Left colon (tissue), 2 donors: ENCODE data around the gene RUBCNL. TPM values are rescaled to one million over a fixed set of nuclear protein-coding genes. Genes with fewer than 3 reads are reported as not detected.
"Not testable (repeated sequence)": the region's sequence is repeated elsewhere in the genome, so short reads cannot be mapped to it uniquely, and the experiment has no call there.

ENCODE experiments used
- ATAC-seq: fragments of 200-7000 bp; cut with Tn5 transposase; one replicate; pipeline ENCODE4 v1.9.1; 2020; ENCODE audit warnings: mild to moderate bottlenecking, moderate library complexity
- DNase-seq, 2 donors: peaks; one replicate each; pipeline ENCODE4 v3.0.0-alpha.2; 2020
- intact Hi-C, 2 donors: fragments of 100-400 bp; cut with DNase I in 1 of 2; cut with micrococcal nuclease in 1 of 2; formaldehyde crosslinking; loops; one replicate each; pipeline versions ENCODE4 v1.11.2 to v1.14.0; 2022; cut with DNase I, micrococcal nuclease
- total RNA-seq, 2 donors: library from RNA; stranded (reverse); fragmentation: NEBNext Ultra II Directional; extraction: Animal tissue kit (Norgen Biotek cat#: 25700); gene quantifications; one replicate each; pipeline ENCODE4 v1.2.1, GENCODE V29; 2021
- donor health status: DM: no; HTN: no; CAD: no.
- donor health status: DM: yes; HTN: yes; CAD: no.

RUBCNL gene
- total RNA-seq, 2 donors from 2014 or later = 14.9 to 28.4 TPM

- ATAC-seq = no peak
- no peak for DNase-seq
- intact Hi-C loops = no loop called here
Observed at GRCh38 chr13:46379611-46380010, 7.4 kb downstream of the RUBCNL start.

- intact Hi-C loops = no loop called here
- DNase-seq (no peak), ATAC-seq (no peak)
Observed at GRCh38 chr13:46378411-46378810, 8.6 kb downstream of the RUBCNL start.

- ATAC-seq (peak; percentile 45), DNase-seq (peak in 1 of 2 donors; percentile 27)
- intact Hi-C loops = no loop called here
Observed at GRCh38 chr13:46377554-46377953, 9.5 kb downstream of the RUBCNL start.

GRCh38 chr13:46374710-46375109 lies 12.3 kb downstream of the RUBCNL start:
- intact Hi-C loops = no loop called here
- no peak for DNase-seq
- ATAC-seq = peak; percentile 73

- ATAC-seq = peak; percentile 89
Observed at GRCh38 chr13:46373623-46374022, 13.4 kb downstream of the RUBCNL start.

GRCh38 chr13:46372938-46373337 lies 14.1 kb downstream of the RUBCNL start:
- ATAC-seq, intact Hi-C loops, DNase-seq: not testable (repeated sequence)

More at GRCh38 chr13:46373623-46374022, 13.4 kb downstream of the RUBCNL start:
- intact Hi-C loops = no loop called here
- no peak for DNase-seq

GRCh38 chr13:46372071-46372470 lies 15.0 kb downstream of the RUBCNL start:
- intact Hi-C loops = no loop called here
- no peak for DNase-seq
- ATAC-seq = no peak

- intact Hi-C loops = no loop called here
- ATAC-seq (no peak), DNase-seq (no peak)
Observed at GRCh38 chr13:46369506-46370277, 17.4 kb downstream of the RUBCNL start.

GRCh38 chr13:46367617-46368327 lies 19.3 kb downstream of the RUBCNL start:
- DNase-seq = no peak
- intact Hi-C loops = no loop called here
- ATAC-seq = no peak

GRCh38 chr13:46361276-46361934 lies 25.6 kb downstream of the RUBCNL start:
- intact Hi-C loops = no loop called here
- ATAC-seq = no peak
- DNase-seq = no peak

- DNase-seq (no peak), ATAC-seq (no peak)
- intact Hi-C loops = no loop called here
Observed at GRCh38 chr13:46360604-46361003, 26.4 kb downstream of the RUBCNL start.

- intact Hi-C loops = no loop called here
- DNase-seq = no peak
- ATAC-seq = no peak
Observed at GRCh38 chr13:46359714-46360113, 27.3 kb downstream of the RUBCNL start.

- no peak for DNase-seq
- intact Hi-C loops = no loop called here
- no peak for ATAC-seq
Observed at GRCh38 chr13:46355901-46356590, 31.0 kb downstream of the RUBCNL start.

GRCh38 chr13:46355088-46355468 lies 32.0 kb downstream of the RUBCNL start:
- no peak for ATAC-seq
- DNase-seq = no peak
- intact Hi-C loops = no loop called here

GRCh38 chr13:46354156-46355087 lies 32.6 kb downstream of the RUBCNL start:
- intact Hi-C loops = no loop called here
- ATAC-seq = no peak
- DNase-seq = no peak

- no peak for DNase-seq
- intact Hi-C loops = no loop called here
- no peak for ATAC-seq
Observed at GRCh38 chr13:46352805-46353204, 34.2 kb downstream of the RUBCNL start.

GRCh38 chr13:46350003-46350402 lies 37.0 kb downstream of the RUBCNL start:
- DNase-seq (no peak), ATAC-seq (no peak)
- intact Hi-C loops = no loop called here

- ATAC-seq (no peak), DNase-seq (no peak)
- intact Hi-C loops = no loop called here
Observed at GRCh38 chr13:46348961-46349360, 38.1 kb downstream of the RUBCNL start.
